Measurements from ENCODE around the gene TRMT61B.

DNA sequence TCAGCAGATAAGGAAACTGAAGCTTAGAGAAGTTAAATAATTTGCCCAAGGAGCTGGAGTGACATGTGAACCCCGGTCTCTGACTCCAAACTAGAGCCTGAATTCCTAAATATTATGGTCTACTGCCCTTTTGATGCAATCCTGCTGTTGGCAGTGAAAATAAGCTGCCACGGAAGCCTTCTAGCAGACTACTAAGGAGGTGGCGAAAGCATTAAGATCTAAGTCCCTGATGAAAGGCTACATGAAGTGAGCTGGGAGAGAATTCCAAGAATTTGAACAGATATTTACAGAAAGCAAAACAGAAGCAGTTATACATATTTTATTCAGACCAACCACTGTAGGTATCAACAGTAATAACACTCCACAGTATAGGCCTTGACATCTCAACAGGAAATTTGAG is 28.1 kb downstream of the TRMT61B start:
- TF ChIP-seq, protein P1, sequence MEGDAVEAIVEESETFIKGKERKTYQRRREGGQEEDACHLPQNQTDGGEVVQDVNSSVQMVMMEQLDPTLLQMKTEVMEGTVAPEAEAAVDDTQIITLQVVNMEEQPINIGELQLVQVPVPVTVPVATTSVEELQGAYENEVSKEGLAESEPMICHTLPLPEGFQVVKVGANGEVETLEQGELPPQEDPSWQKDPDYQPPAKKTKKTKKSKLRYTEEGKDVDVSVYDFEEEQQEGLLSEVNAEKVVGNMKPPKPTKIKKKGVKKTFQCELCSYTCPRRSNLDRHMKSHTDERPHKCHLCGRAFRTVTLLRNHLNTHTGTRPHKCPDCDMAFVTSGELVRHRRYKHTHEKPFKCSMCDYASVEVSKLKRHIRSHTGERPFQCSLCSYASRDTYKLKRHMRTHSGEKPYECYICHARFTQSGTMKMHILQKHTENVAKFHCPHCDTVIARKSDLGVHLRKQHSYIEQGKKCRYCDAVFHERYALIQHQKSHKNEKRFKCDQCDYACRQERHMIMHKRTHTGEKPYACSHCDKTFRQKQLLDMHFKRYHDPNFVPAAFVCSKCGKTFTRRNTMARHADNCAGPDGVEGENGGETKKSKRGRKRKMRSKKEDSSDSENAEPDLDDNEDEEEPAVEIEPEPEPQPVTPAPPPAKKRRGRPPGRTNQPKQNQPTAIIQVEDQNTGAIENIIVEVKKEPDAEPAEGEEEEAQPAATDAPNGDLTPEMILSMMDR (IDR thresholded peaks at IDR 0.05) = no peak
- TF ChIP-seq POLR2A (IDR thresholded peaks at IDR 0.05) (no peak), POLR2AphosphoS5 (IDR thresholded peaks at IDR 0.05) (no peak), EP300 (IDR thresholded peaks at IDR 0.05) (no peak)
